PC-3 (cell line): ENCODE measurements around the gene PIK3CG.

ENCODE experiments used
- EZH2 ChIP-seq: fragments of 300-600 bp; sonication (generic); IDR thresholded peaks from one replicate; pipeline ENCODE4 v1.6.1; 2017; ENCODE audit warnings: antibody characterized with exemption, mild to moderate bottlenecking, low read length; ENCODE audit not compliant: unreplicated experiment
- TF ChIP-seq, protein P1 (sequence below): fragments of 300-600 bp; sonication (generic); conservative IDR thresholded peaks from 2 replicates; pipeline ENCODE4 v1.5.1; 2017; ENCODE audit warnings: antibody characterized with exemption, low read depth, mild to moderate bottlenecking, low read length

DNA sequence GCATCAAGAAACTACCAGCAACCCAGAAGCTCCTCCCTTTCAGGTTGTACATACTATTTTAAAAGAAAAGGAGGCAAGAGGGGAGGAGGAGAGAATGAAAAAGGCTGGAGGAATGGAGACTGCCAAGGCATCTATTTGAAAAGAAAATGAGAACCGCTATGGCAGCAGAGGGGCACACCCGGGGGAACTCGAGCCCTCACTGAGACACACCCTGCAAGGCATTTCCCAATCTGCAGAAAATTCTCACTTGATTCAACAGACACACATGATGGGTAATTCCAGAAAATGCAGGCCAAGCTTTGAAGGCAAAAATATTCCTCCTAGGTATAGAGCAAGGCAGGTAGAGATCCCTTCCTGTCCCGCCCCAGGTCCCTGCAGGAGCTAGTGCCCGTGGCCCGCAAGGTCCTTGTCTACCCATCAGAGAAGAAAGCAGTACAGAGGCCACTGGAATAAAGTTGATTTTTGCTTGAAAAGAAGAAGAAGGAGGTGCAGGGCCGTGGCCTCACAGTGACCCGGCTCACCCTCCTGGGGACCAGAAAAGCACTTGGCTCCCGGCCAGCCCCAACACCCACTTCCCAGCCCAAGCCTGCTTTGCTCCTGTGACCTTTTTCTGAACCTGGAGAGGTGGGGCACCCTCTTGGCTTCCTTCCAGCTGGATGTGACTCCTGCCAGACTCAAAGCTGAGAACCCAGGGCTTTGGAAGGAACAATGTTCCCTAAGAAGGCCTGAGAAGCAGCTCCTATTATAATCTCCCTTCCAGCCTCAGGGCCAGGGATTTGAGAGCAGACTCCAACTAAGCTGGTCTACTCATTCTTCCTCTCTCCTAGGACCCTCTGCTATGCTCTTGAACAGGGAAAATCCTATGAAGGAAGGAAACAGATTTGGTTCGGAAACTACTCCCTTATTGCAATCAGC, 6.2 kb upstream of the PIK3CG start:
- no peak for TF ChIP-seq EZH2
- TF ChIP-seq, protein P1, sequence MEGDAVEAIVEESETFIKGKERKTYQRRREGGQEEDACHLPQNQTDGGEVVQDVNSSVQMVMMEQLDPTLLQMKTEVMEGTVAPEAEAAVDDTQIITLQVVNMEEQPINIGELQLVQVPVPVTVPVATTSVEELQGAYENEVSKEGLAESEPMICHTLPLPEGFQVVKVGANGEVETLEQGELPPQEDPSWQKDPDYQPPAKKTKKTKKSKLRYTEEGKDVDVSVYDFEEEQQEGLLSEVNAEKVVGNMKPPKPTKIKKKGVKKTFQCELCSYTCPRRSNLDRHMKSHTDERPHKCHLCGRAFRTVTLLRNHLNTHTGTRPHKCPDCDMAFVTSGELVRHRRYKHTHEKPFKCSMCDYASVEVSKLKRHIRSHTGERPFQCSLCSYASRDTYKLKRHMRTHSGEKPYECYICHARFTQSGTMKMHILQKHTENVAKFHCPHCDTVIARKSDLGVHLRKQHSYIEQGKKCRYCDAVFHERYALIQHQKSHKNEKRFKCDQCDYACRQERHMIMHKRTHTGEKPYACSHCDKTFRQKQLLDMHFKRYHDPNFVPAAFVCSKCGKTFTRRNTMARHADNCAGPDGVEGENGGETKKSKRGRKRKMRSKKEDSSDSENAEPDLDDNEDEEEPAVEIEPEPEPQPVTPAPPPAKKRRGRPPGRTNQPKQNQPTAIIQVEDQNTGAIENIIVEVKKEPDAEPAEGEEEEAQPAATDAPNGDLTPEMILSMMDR: no peak
